ENCODE measurements around the gene NKAIN2.

NKAIN2 gene

DNA sequence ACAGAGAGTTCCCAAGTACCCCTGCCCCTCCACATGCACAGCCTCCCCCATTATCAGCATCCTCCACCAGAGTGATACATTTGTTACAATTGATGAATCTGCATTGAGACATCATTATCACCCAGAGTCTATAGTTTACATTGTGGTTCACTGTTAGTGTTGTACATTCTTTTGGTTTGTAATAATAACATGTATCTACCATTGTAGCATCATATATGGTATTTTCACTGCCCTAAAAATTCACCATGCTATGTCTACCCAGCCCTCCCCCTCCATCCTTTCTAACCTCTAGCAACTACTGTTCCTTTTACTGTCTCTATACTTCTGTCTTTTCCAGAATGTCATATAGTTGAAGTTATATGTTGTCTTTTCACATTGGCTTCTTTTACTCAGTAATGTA, 884.7 kb downstream of the NKAIN2 start:
- no peak overlapping the region for H3K27ac ChIP-seq
- no peak for TF ChIP-seq ZFX (IDR thresholded peaks at IDR 0.05; ENCODE audit: borderline replicate concordance)
- TF ChIP-seq, protein P1, sequence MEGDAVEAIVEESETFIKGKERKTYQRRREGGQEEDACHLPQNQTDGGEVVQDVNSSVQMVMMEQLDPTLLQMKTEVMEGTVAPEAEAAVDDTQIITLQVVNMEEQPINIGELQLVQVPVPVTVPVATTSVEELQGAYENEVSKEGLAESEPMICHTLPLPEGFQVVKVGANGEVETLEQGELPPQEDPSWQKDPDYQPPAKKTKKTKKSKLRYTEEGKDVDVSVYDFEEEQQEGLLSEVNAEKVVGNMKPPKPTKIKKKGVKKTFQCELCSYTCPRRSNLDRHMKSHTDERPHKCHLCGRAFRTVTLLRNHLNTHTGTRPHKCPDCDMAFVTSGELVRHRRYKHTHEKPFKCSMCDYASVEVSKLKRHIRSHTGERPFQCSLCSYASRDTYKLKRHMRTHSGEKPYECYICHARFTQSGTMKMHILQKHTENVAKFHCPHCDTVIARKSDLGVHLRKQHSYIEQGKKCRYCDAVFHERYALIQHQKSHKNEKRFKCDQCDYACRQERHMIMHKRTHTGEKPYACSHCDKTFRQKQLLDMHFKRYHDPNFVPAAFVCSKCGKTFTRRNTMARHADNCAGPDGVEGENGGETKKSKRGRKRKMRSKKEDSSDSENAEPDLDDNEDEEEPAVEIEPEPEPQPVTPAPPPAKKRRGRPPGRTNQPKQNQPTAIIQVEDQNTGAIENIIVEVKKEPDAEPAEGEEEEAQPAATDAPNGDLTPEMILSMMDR (IDR thresholded peaks at IDR 0.05), result no peak

DNA sequence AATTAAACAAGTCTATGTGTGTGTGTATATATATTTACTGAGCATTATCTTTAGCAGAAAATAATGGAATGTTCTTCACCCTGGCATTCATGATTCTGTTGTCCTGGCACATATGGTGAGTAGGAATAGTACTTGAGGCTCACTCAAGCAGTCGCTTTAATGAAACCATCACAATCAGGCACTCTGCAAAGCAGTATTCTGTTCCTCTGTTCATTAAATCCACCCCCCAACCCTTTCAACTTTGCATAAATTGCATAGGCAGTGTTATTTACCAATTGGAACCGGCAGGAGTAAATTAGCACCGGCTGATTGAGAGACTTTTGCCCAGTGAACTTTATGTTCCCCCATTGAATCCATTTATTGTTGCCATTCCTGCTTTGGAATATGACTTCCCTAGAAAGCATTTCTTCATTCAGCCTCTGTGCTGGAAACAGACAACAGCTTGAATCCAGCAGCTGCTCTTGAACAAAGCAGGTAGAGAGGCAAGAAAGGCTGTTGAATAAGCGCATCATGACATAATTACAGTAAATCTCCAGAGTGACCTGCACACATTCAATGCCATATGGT, 890.6 kb downstream of the NKAIN2 start:
- no peak overlapping the region for H3K27ac ChIP-seq
- TF ChIP-seq ZFX (IDR thresholded peaks at IDR 0.05; ENCODE audit: borderline replicate concordance), result no peak
- TF ChIP-seq, protein P1 (IDR thresholded peaks at IDR 0.05), result no peak

DNA sequence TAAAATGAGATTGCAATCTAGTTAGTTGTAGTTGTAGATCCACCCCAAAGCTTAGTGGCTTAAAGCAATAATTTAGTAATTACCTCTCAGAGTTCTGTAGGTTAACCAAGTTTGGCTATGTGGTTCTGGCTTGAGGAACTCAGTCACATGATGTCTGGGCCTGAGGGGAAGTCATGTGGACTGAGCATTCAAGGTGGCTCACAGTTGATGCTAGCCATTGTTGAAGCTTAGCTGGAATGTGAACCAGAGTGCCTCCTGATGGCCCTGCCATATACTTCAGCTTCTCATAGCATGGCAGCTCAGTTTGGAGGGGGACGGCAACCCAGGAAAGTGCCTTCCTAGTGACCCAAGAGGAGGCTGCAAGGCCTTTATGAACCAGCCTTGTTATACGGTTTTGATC, 895.4 kb downstream of the NKAIN2 start:
- H3K27ac ChIP-seq, result no peak overlapping the region
- TF ChIP-seq, protein P1 (IDR thresholded peaks at IDR 0.05), result no peak
- no peak for TF ChIP-seq ZFX (IDR thresholded peaks at IDR 0.05; ENCODE audit: borderline replicate concordance)

DNA sequence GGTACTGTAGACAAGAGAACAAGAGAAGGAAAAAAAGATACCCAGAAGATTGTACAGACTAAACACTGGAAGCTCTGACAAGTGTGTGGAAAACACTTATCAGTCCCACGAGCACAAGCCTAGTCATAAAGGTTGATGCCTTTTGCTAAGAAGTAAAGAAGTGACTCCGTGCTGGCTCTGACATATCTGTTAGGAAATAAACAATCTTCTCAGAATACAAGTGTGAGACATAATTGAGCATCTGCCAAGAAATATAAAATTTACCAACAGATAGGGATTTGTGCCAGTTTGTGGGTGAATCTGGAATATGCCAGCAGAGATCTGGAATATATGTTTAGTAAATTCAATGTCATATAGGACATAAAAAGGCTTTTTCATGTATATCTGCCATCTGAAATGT, 899.9 kb downstream of the NKAIN2 start:
- no peak for TF ChIP-seq ZFX (IDR thresholded peaks at IDR 0.05; ENCODE audit: borderline replicate concordance)
- TF ChIP-seq, protein P1 (IDR thresholded peaks at IDR 0.05), result no peak
- H3K27ac ChIP-seq, result no peak overlapping the region

DNA sequence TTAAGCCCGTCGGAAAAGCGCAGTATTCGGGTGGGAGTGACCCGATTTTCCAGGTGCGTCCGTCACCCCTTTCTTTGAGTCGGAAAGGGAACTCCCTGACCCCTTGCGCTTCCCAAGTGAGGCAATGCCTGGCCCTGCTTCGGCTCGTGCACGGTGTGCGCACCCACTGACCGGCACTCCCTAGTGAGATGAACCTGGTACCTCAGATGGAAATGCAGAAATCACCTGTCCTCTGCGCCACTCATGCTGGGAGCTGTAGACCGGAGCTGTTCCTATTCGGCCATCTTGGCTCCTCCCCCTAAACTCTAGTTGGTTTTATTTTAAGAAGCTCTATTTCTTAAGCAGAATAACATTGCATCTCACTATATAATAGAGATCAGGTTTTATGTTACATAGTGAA, 908.9 kb downstream of the NKAIN2 start:
- H3K27ac ChIP-seq, result peak overlapping the region; percentile 64

DNA sequence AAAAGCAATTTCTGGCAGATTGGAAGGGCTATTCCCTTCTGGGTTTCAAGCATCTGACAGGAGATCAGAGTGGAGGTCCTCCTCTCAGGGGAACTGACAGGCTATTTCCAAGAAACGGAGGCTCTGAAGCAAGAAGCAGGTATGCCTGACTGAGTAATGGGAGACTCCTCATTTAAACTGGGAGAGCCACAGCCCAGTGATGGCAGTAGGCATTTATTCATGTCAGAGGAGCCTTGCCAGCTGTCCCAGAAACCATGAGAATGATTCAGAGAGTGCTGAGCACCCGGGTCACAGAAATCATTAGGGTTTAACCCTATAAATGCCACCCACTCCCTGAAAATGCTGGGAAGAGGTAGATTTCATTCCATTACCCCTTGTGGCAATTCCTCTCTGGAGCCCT, 911.1 kb downstream of the NKAIN2 start:
- H3K27ac ChIP-seq, result no peak overlapping the region

DNA sequence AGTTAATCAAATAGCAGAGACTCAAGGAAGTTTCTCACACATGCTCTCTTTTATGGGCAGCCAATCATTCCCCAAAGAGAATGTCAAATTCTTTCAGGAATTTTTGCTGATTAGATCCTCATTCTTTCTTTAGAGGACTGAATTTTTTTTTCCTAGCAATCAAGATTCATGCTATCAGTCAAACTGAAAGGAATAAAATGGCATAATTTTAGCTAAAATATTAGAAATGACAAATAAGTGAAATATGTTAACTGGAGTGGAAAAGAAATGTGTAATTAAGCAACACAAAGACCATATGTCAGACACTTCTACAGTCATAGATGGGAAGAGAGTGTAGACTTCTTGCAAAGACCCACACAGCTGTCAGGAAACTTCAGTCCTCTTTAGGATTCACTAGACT, 916.2 kb downstream of the NKAIN2 start:
- TF ChIP-seq, protein P1 (IDR thresholded peaks at IDR 0.05), result no peak
- no peak for TF ChIP-seq ZFX (IDR thresholded peaks at IDR 0.05; ENCODE audit: borderline replicate concordance)
- H3K27ac ChIP-seq, result no peak overlapping the region

More for the DNA sequence above, 911.1 kb downstream of the NKAIN2 start:
- TF ChIP-seq ZFX (IDR thresholded peaks at IDR 0.05; ENCODE audit: borderline replicate concordance), result no peak
- TF ChIP-seq, protein P1 (IDR thresholded peaks at IDR 0.05), result no peak

DNA sequence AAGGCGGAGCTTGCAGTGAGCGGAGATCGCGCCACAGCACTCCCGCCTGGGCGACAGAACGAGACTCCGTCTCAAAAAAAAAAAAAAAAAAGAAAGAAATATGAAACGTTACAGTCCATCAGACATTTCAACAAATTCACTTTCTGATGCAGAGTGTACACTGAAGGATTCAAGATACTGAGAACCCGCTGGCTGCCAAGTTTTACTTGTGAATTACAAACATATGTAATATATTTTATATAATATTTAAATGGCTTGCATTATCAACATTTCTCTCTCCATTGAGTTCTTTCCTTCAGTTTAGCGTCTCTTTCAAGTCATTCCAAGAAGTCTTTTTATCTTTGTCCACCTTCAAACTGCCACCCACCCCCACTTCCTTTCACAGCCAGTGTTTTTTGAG, 917.7 kb downstream of the NKAIN2 start:
- TF ChIP-seq, protein P1 (IDR thresholded peaks at IDR 0.05), result no peak
- no peak for TF ChIP-seq ZFX (IDR thresholded peaks at IDR 0.05; ENCODE audit: borderline replicate concordance)
- H3K27ac ChIP-seq, result no peak overlapping the region

Measured in 22Rv1 (cell line).